Vagina (tissue), 2 donors: ENCODE results near the gene F3. TPM values are rescaled to one million over a fixed set of nuclear protein-coding genes. Genes with fewer than 3 reads are reported as not detected.
"Not testable (repeated sequence)": the region's sequence is repeated elsewhere in the genome, so short reads cannot be mapped to it uniquely, and the experiment has no call there.

ENCODE experiments used
- DNase-seq, 2 donors: peaks; one replicate each; pipeline ENCODE4 v3.0.0-alpha.2; 2017; ENCODE audit errors: extremely low spot score in 2 of 2
- H3K27ac ChIP-seq: fragments of 200-600 bp; sonication (generic); one replicate; pipeline ENCODE4 v1.5.1; 2019
- H3K27me3 ChIP-seq: fragments of 200-600 bp; sonication (generic); one replicate; pipeline ENCODE4 v1.5.1; 2019
- H3K36me3 ChIP-seq, 2 donors: fragments of 200-600 bp; sonication (generic); one replicate each; pipeline ENCODE4 v1.5.1; 2017 to 2019
- H3K4me1 ChIP-seq: fragments of 200-600 bp; sonication (generic); one replicate; pipeline ENCODE4 v1.5.1; 2019
- H3K4me3 ChIP-seq, 2 donors: fragments of 200-600 bp; sonication (generic); 1 replicate in 1 of 2; 2 replicates in 1 of 2; pipeline ENCODE4 v1.5.1; 2016 to 2019
- H3K9me3 ChIP-seq: fragments of 200-600 bp; sonication (generic); one replicate; pipeline ENCODE4 v1.5.1; 2019
- POLR2A ChIP-seq, 2 donors: fragments of 450-650 bp; IDR thresholded peaks; one replicate each; pipeline ENCODE4 v1.6.1; 2017; ENCODE audit warnings: antibody characterized with exemption in 2 of 2, mild to moderate bottlenecking in 2 of 2, moderate library complexity in 2 of 2
- POLR2AphosphoS5 ChIP-seq, 2 donors: sonication (generic); formaldehyde crosslinking; IDR thresholded peaks; one replicate each; pipeline ENCODE4 v1.9.0; 2017; ENCODE audit warnings: antibody characterized with exemption in 2 of 2, mild to moderate bottlenecking in 2 of 2, low read depth in 1 of 2; ENCODE audit not compliant: insufficient read depth in 1 of 2
- intact Hi-C: fragments of 100-400 bp; cut with DNase I; formaldehyde crosslinking; loops from one replicate; pipeline ENCODE4 v1.15.1; 2023
- total RNA-seq: library from RNA; depleted of rRNA; stranded (reverse); fragments of >200 nt; gene quantifications from one replicate; pipeline ENCODE4 v1.2.3, GENCODE V29; 2016
- TF ChIP-seq, protein P1 (sequence below), 3 experiments: fragments of 450-650 bp in 2 of 3; fragments of 200-600 bp in 1 of 3; sonication (generic) in 1 of 3; IDR thresholded peaks; one replicate each; pipeline ENCODE4 v1.5.1; 2017 to 2019; ENCODE audit warnings: antibody characterized with exemption in 3 of 3, mild to moderate bottlenecking in 2 of 3, moderate library complexity in 2 of 3

The F3 gene
- total RNA-seq, 1 donor from 2014 or later, result 63.6 TPM

DNA sequence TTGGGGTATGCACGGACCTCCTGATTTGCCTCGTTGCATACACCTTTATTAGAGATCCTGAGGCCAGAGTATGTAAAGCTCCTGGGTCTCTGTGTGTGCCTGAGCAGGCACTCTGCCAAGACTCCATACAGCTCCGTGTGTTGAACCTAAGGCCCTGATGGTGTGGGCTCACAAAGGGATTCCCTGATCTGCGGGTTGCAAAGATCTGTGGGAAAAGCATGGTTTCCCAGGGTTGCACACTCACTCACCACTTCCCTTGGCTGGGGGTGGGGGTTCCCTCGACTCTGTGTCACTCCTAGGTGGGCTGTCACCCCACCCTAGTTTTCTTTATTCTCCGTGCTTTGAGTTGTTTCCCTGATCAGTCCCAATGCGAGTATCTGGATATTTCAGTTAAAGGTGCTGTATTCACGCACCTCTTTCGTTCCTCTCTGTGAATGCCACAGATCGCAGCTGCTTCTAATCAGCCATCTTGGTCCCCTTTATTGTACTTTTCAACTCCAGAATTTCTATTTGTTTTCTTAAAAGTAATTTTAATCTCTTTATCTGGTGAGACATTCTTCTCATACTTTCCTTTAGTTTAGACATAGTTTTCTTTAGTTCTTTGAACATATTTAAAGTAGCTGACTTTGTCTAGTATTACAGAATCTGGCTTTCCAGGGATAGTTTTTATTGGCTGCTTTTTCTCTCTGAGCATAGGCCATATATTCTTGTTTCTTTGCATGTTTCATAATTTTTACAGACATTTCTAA lies 39.0 kb upstream of the F3 start:
- H3K27ac ChIP-seq, result no peak overlapping the region
- intact Hi-C loops, result no loop called here

DNA sequence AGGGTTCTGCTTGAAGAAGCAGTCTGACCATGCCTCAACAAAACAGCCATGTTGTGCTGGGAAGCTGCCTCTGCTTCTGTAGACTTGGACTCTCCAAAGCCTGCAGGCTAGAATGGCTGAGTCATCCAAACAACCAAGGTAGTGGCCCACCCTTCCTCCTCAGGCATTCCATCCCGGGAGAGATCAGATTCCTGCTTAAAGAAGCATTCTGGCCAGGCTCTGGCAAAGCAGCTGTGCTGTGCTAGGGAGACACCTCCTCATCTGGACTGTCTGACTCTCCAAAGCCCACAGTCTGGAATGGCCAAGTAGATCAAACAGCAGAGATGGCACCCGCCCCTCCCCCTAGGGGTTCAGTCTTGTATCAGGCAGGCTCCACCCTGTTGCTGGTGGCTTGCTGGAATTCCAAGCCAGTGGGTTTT lies 38.3 kb upstream of the F3 start:
- H3K27ac ChIP-seq, result no peak overlapping the region
- intact Hi-C loops, result no loop called here

More for the DNA sequence above, 39.0 kb upstream of the F3 start:
- Histone ChIP-seq H3K27me3 (no peaks in the 10 kb centered on the region), H3K36me3 (no peaks in the 10 kb centered on the region), H3K4me3 (no peak overlapping the region), H3K9me3 (no peaks in the 10 kb centered on the region), H3K4me1 (peaks cover 9% of the 10 kb centered on the region)
- TF ChIP-seq POLR2AphosphoS5 (IDR thresholded peaks at IDR 0.05; ENCODE audit: insufficient read depth in 1 of 2, low read depth in 1 of 2) (no peak), POLR2A (IDR thresholded peaks at IDR 0.05) (no peak)
- TF ChIP-seq, protein P1, sequence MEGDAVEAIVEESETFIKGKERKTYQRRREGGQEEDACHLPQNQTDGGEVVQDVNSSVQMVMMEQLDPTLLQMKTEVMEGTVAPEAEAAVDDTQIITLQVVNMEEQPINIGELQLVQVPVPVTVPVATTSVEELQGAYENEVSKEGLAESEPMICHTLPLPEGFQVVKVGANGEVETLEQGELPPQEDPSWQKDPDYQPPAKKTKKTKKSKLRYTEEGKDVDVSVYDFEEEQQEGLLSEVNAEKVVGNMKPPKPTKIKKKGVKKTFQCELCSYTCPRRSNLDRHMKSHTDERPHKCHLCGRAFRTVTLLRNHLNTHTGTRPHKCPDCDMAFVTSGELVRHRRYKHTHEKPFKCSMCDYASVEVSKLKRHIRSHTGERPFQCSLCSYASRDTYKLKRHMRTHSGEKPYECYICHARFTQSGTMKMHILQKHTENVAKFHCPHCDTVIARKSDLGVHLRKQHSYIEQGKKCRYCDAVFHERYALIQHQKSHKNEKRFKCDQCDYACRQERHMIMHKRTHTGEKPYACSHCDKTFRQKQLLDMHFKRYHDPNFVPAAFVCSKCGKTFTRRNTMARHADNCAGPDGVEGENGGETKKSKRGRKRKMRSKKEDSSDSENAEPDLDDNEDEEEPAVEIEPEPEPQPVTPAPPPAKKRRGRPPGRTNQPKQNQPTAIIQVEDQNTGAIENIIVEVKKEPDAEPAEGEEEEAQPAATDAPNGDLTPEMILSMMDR (IDR thresholded peaks at IDR 0.05), result no peak
- no peak for DNase-seq

DNA sequence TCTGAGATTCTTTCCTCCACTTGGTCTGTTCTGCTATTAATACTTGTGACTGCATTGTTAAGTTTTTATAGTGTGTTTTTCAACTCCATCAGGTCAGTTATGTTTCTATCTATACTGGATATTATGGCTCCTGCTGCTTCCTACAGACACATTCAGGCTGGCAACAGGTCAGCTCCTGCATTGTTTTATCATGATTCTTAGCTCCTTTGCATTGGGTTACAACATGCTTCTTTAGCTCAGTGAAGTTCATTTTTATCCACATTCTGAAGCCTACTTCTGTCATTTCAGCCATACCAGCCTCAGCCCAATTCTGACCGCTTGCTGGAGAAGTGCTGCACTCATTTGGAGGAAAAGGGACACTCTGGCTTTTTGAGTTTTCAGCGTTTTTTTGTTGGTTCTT lies 37.3 kb upstream of the F3 start:
- no peaks in the 10 kb centered on the region for H3K36me3 ChIP-seq
- H3K4me3 ChIP-seq, result no peak overlapping the region
- no peaks in the 10 kb centered on the region for H3K27me3 ChIP-seq
- no peak overlapping the region for H3K27ac ChIP-seq
- H3K4me1 ChIP-seq, result peaks cover 9% of the 10 kb centered on the region
- no peaks in the 10 kb centered on the region for H3K9me3 ChIP-seq
- DNase-seq, result no peak
- intact Hi-C loops, result no loop called here
- TF ChIP-seq POLR2AphosphoS5 (IDR thresholded peaks at IDR 0.05; ENCODE audit: insufficient read depth in 1 of 2, low read depth in 1 of 2), result no peak
- no peak for TF ChIP-seq POLR2A (IDR thresholded peaks at IDR 0.05)
- TF ChIP-seq, protein P1 (IDR thresholded peaks at IDR 0.05), result no peak

More for the DNA sequence above, 38.3 kb upstream of the F3 start:
- TF ChIP-seq POLR2A (IDR thresholded peaks at IDR 0.05) (no peak), POLR2AphosphoS5 (IDR thresholded peaks at IDR 0.05; ENCODE audit: insufficient read depth in 1 of 2, low read depth in 1 of 2) (no peak)
- TF ChIP-seq, protein P1 (IDR thresholded peaks at IDR 0.05), result no peak
- Histone ChIP-seq H3K4me1 (peaks cover 9% of the 10 kb centered on the region), H3K36me3 (no peaks in the 10 kb centered on the region), H3K27me3 (no peaks in the 10 kb centered on the region), H3K9me3 (no peaks in the 10 kb centered on the region), H3K4me3 (no peak overlapping the region)
- no peak for DNase-seq

DNA sequence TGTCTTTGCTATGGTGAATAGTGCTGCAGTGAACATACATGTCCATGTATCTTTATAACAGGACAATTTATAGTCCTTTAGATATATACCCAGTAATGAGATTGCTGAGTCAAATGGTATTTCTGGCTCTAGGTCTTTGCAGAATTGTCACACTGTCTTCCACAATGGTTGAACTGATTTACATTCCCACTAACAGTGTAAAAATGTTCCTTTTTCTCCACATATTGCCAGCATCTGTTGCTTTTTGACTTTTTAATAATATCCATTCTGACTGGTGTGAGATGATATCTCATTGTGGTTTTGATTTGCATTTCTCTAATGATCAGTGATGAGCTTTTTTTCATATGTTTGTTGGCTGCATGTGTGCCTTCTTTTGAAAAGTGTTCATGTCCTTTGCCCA lies 32.4 kb upstream of the F3 start:
- DNase-seq, H3K27me3 ChIP-seq, H3K36me3 ChIP-seq, intact Hi-C loops, H3K4me1 ChIP-seq, H3K4me3 ChIP-seq, H3K27ac ChIP-seq, H3K9me3 ChIP-seq: not testable (repeated sequence)

DNA sequence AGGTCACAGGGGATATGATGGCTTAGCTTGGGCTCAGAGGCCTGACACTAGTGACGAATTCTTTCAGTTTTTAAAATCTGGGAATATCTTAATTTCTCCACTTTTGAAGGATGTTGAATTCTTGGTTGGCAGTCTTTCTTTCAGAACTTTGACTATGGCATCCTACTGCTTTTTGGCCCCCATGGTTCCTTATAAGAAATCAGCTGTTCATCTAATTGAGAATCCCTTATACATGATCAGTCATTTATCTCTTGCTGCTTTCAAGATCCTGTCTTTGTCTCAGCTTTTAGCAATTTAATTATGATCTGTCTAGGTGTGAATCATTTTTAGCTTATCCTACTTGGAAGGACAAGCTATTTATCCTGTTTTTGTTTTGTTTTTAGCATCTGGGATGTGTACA lies 31.2 kb upstream of the F3 start:
- Histone ChIP-seq H3K36me3 (no peaks in the 10 kb centered on the region), H3K27ac (no peak overlapping the region), H3K4me3 (no peak overlapping the region), H3K4me1 (no peaks in the 10 kb centered on the region), H3K9me3 (no peaks in the 10 kb centered on the region), H3K27me3 (no peaks in the 10 kb centered on the region)
- no peak for DNase-seq
- intact Hi-C loops, result no loop called here
- TF ChIP-seq POLR2AphosphoS5 (IDR thresholded peaks at IDR 0.05; ENCODE audit: insufficient read depth in 1 of 2, low read depth in 1 of 2) (no peak), POLR2A (IDR thresholded peaks at IDR 0.05) (no peak)
- TF ChIP-seq, protein P1 (IDR thresholded peaks at IDR 0.05), result no peak

DNA sequence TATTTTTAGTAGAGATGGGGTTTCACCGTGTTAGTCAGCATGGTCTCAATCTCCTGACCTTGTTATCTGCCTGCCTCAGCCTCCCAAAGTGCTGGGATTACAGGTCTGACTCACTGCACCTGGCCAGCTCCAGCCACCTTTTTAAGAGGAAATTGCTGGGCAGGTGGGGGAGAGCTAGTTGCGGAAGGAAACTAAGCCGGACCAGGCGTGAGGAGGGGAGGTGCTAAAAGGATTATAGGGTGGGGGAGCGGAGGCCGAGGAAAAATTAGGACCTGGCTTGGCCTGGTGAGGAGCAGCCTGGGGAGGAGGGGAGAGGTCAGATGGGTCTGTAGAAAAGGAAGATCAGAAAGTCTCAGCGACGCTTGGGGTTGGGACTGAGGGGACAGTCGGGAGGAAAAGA lies 29.4 kb upstream of the F3 start:
- H3K27ac ChIP-seq, H3K36me3 ChIP-seq, DNase-seq, H3K4me3 ChIP-seq, H3K27me3 ChIP-seq, H3K4me1 ChIP-seq, intact Hi-C loops, H3K9me3 ChIP-seq: not testable (repeated sequence)

DNA sequence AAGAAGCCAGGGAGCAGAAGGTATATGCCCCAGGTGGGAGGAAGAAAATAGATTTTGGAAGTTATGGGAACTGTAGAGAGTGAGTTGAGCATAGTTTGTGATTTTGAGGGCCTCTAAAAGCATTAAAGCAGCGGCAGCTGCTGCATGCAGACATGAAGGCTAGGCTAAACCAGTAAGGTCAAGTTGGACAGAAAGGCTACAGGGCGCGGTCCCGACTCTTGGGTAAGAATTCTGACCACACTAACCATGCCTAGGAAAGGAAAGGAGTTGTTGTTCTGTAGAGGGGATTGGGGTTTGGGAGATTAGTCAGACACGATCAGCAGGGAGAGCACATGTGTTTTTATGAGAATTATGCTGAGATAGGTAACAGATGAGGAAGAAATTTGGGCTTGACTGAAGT lies 27.2 kb upstream of the F3 start:
- H3K36me3 ChIP-seq, H3K4me1 ChIP-seq, H3K27ac ChIP-seq, H3K27me3 ChIP-seq, intact Hi-C loops, DNase-seq, H3K4me3 ChIP-seq, H3K9me3 ChIP-seq: not testable (repeated sequence)

DNA sequence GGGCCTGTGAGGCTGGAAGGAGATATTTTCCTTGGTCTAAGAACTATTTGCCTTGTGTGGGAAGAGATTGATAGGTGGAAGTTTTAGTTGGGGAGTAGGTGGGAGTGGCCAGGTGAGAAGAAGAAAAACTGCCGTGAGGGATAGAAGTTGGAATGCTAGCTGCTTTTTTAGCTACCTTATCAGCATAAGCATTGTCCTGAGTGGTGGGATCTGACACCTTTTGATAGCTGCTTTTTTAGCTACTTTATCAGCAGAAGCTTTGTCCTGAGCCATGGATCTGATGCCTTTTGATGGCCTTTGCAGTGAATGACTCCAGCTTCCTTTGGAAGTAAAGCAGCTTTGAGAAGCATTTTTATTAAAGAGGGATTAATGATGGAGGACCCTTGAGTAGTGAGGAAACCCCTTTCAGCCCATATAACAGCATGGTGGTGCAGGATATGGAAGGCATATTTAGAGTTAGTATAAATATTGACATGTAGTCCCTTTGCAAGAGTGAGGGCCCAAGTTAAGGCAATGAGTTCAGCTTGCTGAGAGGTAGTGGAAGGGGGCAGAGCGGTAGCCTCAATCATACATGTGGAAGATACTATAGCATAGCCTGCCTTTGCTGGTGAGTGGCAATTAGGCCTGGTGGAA lies 26.5 kb upstream of the F3 start:
- H3K27ac ChIP-seq, H3K4me3 ChIP-seq, DNase-seq, H3K27me3 ChIP-seq, H3K9me3 ChIP-seq, H3K4me1 ChIP-seq, H3K36me3 ChIP-seq, intact Hi-C loops: not testable (repeated sequence)

DNA sequence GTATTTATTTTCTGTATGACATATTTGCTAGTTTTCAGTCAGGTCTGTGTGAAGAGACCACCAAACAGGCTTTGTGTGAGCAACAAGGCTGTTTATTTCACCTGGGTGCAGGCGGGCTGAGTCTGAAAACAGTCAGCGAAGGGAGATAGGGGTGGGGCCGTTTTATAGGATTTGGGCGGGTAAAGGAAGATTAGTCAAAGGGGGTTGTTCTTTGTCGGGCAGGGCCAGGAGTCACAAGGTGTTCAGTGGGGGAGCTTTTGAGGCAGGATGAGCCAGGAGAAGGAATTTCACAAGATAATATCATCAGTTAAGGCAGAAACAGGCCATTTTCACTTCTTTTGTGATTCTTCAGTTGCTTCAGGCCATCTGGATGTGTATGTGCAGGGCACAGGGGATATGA lies 24.9 kb upstream of the F3 start:
- not testable (repeated sequence) for H3K4me1 ChIP-seq

More for the DNA sequence above, 24.9 kb upstream of the F3 start:
- DNase-seq, H3K4me3 ChIP-seq, H3K36me3 ChIP-seq, H3K9me3 ChIP-seq, intact Hi-C loops, H3K27me3 ChIP-seq, H3K27ac ChIP-seq: not testable (repeated sequence)
